ENCODE measurements around the gene TNFAIP2. TPM values are rescaled to one million over a fixed set of nuclear protein-coding genes. Genes with fewer than 3 reads are reported as not detected.

TNFAIP2 gene
- total and polyA plus RNA-seq, 9 of the 15 experiments (the other 6 are each of a cell fraction or from before 2014, with no cell fraction given) = 22.6 to 68.6 (median 44.6) TPM

DNA sequence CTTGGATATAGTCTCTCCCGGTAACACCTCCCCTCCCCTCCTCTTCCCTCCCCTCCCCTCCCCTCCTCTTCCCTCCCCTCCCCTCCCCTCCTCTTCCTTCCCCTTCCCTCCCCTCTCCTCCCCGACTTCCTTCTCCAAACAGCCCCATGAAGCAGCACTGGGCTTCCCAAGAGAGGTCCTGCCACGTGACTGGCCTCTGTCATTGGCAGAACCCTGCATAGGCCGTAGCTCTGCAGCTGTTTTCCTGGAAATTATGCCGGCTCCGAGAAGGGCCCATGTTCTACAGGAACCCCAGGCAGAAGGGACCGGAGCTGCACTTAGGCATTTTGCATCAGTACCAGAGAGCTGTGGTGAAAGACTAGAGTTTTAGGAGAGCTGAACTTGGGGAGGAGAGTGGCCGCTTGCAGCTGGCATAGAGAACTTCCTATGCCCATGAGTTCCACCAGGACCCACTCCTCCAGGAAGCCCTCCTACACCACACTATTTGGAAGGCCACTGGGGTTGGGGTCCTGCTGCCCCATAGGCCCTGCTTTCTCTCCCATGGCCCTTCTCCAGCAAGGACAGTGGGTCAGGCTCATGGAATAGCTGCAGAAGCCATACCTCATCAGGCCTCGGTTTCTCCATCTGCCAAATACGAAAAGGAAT, 5.1 kb upstream of the TNFAIP2 start (continued):
- TF ChIP-seq, protein P1, sequence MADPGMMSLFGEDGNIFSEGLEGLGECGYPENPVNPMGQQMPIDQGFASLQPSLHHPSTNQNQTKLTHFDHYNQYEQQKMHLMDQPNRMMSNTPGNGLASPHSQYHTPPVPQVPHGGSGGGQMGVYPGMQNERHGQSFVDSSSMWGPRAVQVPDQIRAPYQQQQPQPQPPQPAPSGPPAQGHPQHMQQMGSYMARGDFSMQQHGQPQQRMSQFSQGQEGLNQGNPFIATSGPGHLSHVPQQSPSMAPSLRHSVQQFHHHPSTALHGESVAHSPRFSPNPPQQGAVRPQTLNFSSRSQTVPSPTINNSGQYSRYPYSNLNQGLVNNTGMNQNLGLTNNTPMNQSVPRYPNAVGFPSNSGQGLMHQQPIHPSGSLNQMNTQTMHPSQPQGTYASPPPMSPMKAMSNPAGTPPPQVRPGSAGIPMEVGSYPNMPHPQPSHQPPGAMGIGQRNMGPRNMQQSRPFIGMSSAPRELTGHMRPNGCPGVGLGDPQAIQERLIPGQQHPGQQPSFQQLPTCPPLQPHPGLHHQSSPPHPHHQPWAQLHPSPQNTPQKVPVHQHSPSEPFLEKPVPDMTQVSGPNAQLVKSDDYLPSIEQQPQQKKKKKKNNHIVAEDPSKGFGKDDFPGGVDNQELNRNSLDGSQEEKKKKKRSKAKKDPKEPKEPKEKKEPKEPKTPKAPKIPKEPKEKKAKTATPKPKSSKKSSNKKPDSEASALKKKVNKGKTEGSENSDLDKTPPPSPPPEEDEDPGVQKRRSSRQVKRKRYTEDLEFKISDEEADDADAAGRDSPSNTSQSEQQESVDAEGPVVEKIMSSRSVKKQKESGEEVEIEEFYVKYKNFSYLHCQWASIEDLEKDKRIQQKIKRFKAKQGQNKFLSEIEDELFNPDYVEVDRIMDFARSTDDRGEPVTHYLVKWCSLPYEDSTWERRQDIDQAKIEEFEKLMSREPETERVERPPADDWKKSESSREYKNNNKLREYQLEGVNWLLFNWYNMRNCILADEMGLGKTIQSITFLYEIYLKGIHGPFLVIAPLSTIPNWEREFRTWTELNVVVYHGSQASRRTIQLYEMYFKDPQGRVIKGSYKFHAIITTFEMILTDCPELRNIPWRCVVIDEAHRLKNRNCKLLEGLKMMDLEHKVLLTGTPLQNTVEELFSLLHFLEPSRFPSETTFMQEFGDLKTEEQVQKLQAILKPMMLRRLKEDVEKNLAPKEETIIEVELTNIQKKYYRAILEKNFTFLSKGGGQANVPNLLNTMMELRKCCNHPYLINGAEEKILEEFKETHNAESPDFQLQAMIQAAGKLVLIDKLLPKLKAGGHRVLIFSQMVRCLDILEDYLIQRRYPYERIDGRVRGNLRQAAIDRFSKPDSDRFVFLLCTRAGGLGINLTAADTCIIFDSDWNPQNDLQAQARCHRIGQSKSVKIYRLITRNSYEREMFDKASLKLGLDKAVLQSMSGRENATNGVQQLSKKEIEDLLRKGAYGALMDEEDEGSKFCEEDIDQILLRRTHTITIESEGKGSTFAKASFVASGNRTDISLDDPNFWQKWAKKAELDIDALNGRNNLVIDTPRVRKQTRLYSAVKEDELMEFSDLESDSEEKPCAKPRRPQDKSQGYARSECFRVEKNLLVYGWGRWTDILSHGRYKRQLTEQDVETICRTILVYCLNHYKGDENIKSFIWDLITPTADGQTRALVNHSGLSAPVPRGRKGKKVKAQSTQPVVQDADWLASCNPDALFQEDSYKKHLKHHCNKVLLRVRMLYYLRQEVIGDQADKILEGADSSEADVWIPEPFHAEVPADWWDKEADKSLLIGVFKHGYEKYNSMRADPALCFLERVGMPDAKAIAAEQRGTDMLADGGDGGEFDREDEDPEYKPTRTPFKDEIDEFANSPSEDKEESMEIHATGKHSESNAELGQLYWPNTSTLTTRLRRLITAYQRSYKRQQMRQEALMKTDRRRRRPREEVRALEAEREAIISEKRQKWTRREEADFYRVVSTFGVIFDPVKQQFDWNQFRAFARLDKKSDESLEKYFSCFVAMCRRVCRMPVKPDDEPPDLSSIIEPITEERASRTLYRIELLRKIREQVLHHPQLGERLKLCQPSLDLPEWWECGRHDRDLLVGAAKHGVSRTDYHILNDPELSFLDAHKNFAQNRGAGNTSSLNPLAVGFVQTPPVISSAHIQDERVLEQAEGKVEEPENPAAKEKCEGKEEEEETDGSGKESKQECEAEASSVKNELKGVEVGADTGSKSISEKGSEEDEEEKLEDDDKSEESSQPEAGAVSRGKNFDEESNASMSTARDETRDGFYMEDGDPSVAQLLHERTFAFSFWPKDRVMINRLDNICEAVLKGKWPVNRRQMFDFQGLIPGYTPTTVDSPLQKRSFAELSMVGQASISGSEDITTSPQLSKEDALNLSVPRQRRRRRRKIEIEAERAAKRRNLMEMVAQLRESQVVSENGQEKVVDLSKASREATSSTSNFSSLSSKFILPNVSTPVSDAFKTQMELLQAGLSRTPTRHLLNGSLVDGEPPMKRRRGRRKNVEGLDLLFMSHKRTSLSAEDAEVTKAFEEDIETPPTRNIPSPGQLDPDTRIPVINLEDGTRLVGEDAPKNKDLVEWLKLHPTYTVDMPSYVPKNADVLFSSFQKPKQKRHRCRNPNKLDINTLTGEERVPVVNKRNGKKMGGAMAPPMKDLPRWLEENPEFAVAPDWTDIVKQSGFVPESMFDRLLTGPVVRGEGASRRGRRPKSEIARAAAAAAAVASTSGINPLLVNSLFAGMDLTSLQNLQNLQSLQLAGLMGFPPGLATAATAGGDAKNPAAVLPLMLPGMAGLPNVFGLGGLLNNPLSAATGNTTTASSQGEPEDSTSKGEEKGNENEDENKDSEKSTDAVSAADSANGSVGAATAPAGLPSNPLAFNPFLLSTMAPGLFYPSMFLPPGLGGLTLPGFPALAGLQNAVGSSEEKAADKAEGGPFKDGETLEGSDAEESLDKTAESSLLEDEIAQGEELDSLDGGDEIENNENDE (IDR thresholded peaks at IDR 0.05; ENCODE audit: low read depth, low read length) = no peak
- TF ChIP-seq BRD9 (IDR thresholded peaks at IDR 0.05; ENCODE audit: low read depth, partially characterized antibody) (no peak), CBX1 (IDR thresholded peaks at IDR 0.05; ENCODE audit: low read depth) (no peak), EGR1 (conservative IDR thresholded peaks at IDR 0.05) (no peak), YY1 (IDR thresholded peaks at IDR 0.05; ENCODE audit: borderline replicate concordance in 1 of 3, control insufficient read depth in 1 of 3, extremely low read depth in 1 of 3, insufficient read depth in 3 of 3, insufficient read length in 1 of 3, insufficient replicate concordance in 2 of 3, low read depth in 1 of 3, low read length in 2 of 3) (no peak)
- TF ChIP-seq, protein P2, sequence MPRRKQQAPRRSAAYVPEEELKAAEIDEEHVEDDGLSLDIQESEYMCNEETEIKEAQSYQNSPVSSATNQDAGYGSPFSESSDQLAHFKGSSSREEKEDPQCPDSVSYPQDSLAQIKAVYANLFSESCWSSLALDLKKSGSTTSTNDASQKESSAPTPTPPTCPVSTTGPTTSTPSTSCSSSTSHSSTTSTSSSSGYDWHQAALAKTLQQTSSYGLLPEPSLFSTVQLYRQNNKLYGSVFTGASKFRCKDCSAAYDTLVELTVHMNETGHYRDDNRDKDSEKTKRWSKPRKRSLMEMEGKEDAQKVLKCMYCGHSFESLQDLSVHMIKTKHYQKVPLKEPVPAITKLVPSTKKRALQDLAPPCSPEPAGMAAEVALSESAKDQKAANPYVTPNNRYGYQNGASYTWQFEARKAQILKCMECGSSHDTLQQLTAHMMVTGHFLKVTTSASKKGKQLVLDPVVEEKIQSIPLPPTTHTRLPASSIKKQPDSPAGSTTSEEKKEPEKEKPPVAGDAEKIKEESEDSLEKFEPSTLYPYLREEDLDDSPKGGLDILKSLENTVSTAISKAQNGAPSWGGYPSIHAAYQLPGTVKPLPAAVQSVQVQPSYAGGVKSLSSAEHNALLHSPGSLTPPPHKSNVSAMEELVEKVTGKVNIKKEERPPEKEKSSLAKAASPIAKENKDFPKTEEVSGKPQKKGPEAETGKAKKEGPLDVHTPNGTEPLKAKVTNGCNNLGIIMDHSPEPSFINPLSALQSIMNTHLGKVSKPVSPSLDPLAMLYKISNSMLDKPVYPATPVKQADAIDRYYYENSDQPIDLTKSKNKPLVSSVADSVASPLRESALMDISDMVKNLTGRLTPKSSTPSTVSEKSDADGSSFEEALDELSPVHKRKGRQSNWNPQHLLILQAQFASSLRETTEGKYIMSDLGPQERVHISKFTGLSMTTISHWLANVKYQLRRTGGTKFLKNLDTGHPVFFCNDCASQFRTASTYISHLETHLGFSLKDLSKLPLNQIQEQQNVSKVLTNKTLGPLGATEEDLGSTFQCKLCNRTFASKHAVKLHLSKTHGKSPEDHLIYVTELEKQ (CRISPR knock-in tag; IDR thresholded peaks at IDR 0.05) = no peak
- TF ChIP-seq, protein P3, sequence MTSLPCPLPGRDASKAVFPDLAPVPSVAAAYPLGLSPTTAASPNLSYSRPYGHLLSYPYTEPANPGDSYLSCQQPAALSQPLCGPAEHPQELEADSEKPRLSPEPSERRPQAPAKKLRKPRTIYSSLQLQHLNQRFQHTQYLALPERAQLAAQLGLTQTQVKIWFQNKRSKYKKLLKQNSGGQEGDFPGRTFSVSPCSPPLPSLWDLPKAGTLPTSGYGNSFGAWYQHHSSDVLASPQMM (CRISPR knock-in tag; IDR thresholded peaks at IDR 0.05) = no peak
- TF ChIP-seq, protein P4, sequence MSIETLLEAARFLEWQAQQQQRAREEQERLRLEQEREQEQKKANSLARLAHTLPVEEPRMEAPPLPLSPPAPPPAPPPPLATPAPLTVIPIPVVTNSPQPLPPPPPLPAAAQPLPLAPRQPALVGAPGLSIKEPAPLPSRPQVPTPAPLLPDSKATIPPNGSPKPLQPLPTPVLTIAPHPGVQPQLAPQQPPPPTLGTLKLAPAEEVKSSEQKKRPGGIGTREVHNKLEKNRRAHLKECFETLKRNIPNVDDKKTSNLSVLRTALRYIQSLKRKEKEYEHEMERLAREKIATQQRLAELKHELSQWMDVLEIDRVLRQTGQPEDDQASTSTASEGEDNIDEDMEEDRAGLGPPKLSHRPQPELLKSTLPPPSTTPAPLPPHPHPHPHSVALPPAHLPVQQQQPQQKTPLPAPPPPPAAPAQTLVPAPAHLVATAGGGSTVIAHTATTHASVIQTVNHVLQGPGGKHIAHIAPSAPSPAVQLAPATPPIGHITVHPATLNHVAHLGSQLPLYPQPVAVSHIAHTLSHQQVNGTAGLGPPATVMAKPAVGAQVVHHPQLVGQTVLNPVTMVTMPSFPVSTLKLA (conservative IDR thresholded peaks at IDR 0.05) = 0 out of 4 replicates have a peak, but pooled peaks of 1 of the 2 experiments have one; percentile 42

Data from K562 (cell line).